Endodermal cell (in vitro differentiated cells): ENCODE measurements around the gene TBCA. TPM values are rescaled to one million over a fixed set of nuclear protein-coding genes. Genes with fewer than 3 reads are reported as not detected.
"Not testable (repeated sequence)": the region's sequence is repeated elsewhere in the genome, so short reads cannot be mapped to it uniquely, and the experiment has no call there.

Experiments used
- DNase-seq: peaks from one replicate; pipeline ENCODE4 v3.0.0-alpha.2; 2017
- H3K27ac ChIP-seq: 2 replicates; pipeline ENCODE4 v1.5.1; 2013; ENCODE audit warnings: mild to moderate bottlenecking, low read depth, low read length, moderate library complexity
- H3K27me3 ChIP-seq: 2 replicates; pipeline ENCODE4 v1.6.1; 2013; ENCODE audit warnings: mild to moderate bottlenecking, low read length, moderate library complexity; ENCODE audit not compliant: insufficient read depth, control insufficient read depth, poor library complexity, severe bottlenecking
- H3K36me3 ChIP-seq: 2 replicates; pipeline ENCODE4 v1.7.0; 2013; ENCODE audit warnings: mild to moderate bottlenecking, low read length, moderate library complexity; ENCODE audit not compliant: control insufficient read depth, insufficient read depth
- H3K4me1 ChIP-seq: one replicate; pipeline ENCODE4 v1.7.0; 2013; ENCODE audit warnings: low read length; ENCODE audit not compliant: control insufficient read depth, insufficient read depth
- H3K4me3 ChIP-seq: 2 replicates; pipeline ENCODE4 v1.5.1; 2013; ENCODE audit warnings: mild to moderate bottlenecking, low read length, moderate library complexity
- H3K9ac ChIP-seq: 2 replicates; pipeline ENCODE4 v1.6.1; 2013; ENCODE audit warnings: mild to moderate bottlenecking, low read length, moderate library complexity; ENCODE audit not compliant: poor library complexity, severe bottlenecking; ENCODE audit errors: extremely low read depth
- H3K9me3 ChIP-seq: 2 replicates; pipeline ENCODE4 v1.6.1; 2013; ENCODE audit warnings: mild to moderate bottlenecking, low read length, moderate library complexity; ENCODE audit not compliant: control insufficient read depth
- H3K27ac Mint-ChIP-seq: 2 replicates; pipeline ENCODE4 v1.8.0; 2020; ENCODE audit warnings: mixed read lengths
- H3K27me3 Mint-ChIP-seq: 2 replicates; pipeline ENCODE4 v1.8.0; 2021; ENCODE audit warnings: mild to moderate bottlenecking, mixed read lengths; ENCODE audit not compliant: insufficient read depth
- H3K36me3 Mint-ChIP-seq: 2 replicates; pipeline ENCODE4 v1.8.0; 2020; ENCODE audit warnings: low read depth, mixed read lengths
- H3K4me1 Mint-ChIP-seq: 2 replicates; pipeline ENCODE4 v1.8.0; 2020; ENCODE audit warnings: mixed read lengths
- H3K4me3 Mint-ChIP-seq: 2 replicates; pipeline ENCODE4 v1.8.0; 2020; ENCODE audit warnings: mild to moderate bottlenecking, moderate library complexity, mixed read lengths
- H3K9me3 Mint-ChIP-seq: 2 replicates; pipeline ENCODE4 v1.8.0; 2020; ENCODE audit warnings: mild to moderate bottlenecking, mixed read lengths
- WGBS, 2 experiments: methylation state at CpG; one replicate each; pipeline versions ENCODE4 v1.1.5 to v1.1.7; 2013; ENCODE audit warnings: missing lambda C conversion rate in 2 of 2, mixed read lengths in 1 of 2; ENCODE audit not compliant: insufficient coverage in 1 of 2, insufficient read length in 1 of 2; 5-methylcytosine and 5-hydroxymethylcytosine counted together
- total RNA-seq, 2 donors: library from RNA; stranded (reverse); fragmentation: NEBNext Ultra II Directional in 1 of 2; extraction: Animal tissue kit (Norgen Biotek cat#: 25700) in 1 of 2; gene quantifications; 2 replicates in 1 of 2; 3 replicates in 1 of 2; pipeline ENCODE4 v1.2.1, GENCODE V29; 2021
- TF ChIP-seq, protein P1 (sequence below): fragments of 200-600 bp; sonication (generic); conservative IDR thresholded peaks from 2 replicates; pipeline ENCODE4 v1.5.0; 2021; ENCODE audit warnings: antibody characterized with exemption, mild to moderate bottlenecking

The TBCA gene
- total RNA-seq, 2 donors from 2014 or later: 415 to 454 TPM

- Histone ChIP-seq H3K9ac (no peak overlapping the region), H3K36me3 (peaks cover 61% of the 10 kb centered on the region), H3K4me3 (peak overlapping the region; percentile 36), H3K27me3 (no peaks in the 10 kb centered on the region), H3K9me3 (peaks cover 52% of the 10 kb centered on the region), H3K4me1 (peaks cover 3% of the 10 kb centered on the region), H3K27ac (no peak overlapping the region)
- Mint-ChIP-seq H3K9me3 (peaks cover 38% of the 10 kb centered on the region), H3K4me3 (no peak overlapping the region), H3K27ac (peak overlapping the region; percentile 45), H3K36me3 (peaks cover 70% of the 10 kb centered on the region), H3K4me1 (peaks cover 29% of the 10 kb centered on the region), H3K27me3 (no peaks in the 10 kb centered on the region)
- no peak for DNase-seq
- TF ChIP-seq, protein P1, sequence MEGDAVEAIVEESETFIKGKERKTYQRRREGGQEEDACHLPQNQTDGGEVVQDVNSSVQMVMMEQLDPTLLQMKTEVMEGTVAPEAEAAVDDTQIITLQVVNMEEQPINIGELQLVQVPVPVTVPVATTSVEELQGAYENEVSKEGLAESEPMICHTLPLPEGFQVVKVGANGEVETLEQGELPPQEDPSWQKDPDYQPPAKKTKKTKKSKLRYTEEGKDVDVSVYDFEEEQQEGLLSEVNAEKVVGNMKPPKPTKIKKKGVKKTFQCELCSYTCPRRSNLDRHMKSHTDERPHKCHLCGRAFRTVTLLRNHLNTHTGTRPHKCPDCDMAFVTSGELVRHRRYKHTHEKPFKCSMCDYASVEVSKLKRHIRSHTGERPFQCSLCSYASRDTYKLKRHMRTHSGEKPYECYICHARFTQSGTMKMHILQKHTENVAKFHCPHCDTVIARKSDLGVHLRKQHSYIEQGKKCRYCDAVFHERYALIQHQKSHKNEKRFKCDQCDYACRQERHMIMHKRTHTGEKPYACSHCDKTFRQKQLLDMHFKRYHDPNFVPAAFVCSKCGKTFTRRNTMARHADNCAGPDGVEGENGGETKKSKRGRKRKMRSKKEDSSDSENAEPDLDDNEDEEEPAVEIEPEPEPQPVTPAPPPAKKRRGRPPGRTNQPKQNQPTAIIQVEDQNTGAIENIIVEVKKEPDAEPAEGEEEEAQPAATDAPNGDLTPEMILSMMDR: no peak
- WGBS, 2 experiments: 87 to 92% methylated on average over 10 of the region's 10 CpGs
These were observed 17.8 kb downstream of the TBCA start for GRCh38 chr5:77758141-77758938.

DNA sequence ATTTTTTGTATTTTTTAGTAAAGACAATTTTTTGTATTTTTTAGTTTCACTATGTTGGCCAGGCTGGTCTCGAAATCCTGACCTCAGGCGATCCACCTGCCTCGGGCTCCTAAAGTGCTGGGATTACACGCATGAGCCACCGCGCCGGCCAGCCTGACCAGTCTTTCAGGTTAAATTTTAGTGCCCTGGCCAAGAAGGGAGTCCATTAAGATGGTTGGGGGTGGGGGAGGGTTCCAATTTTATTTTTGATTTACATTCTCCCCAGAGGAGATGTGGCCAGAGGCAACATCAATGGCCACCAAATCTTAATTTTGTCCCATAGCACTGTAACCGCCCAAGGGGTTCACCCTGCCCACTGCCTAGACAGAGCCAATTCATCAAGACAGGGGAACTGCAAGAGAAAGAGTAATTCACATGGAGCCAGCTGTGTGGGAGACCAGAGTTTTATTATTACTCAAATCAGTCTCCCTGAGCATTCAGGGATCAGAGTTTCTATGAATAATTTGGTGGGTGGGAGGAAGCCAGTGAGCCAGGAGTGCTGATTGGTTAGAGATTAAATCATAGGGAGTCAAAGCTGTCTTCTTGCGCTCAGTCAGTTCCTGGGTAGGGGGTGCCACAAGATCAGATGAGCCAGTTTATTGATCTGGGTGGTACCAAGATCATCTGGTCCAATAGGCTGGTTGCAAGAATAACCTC is 24.7 kb downstream of the TBCA start:
- 82 to 86% methylated on average over 4 to 9 of the region's 9 CpGs for WGBS, 2 experiments
- Mint-ChIP-seq H3K4me3 (peak overlapping the region; percentile 39), H3K4me1 (peaks cover 51% of the 10 kb centered on the region), H3K27ac (peak overlapping the region; percentile 14), H3K36me3 (peaks cover 14% of the 10 kb centered on the region), H3K27me3 (no peaks in the 10 kb centered on the region), H3K9me3 (no peaks in the 10 kb centered on the region)
- DNase-seq: peak; percentile 53
- no peak overlapping the region for H3K4me3 ChIP-seq
- no peaks in the 10 kb centered on the region for H3K27me3 ChIP-seq
- H3K9ac ChIP-seq: no peak overlapping the region
- no peaks in the 10 kb centered on the region for H3K4me1 ChIP-seq
- H3K9me3 ChIP-seq: no peaks in the 10 kb centered on the region
- H3K36me3 ChIP-seq: peaks cover 23% of the 10 kb centered on the region
- no peak overlapping the region for H3K27ac ChIP-seq
- TF ChIP-seq, protein P1: no peak

- Mint-ChIP-seq H3K4me1 (peaks cover 50% of the 10 kb centered on the region), H3K4me3 (peak overlapping the region; percentile 39), H3K27ac (peak overlapping the region; percentile 26)
- WGBS, 2 experiments: 83 to 88% methylated on average over 3 to 5 of the region's 6 CpGs
- DNase-seq, H3K27me3 ChIP-seq, H3K9ac ChIP-seq, H3K9me3 ChIP-seq, H3K9me3 Mint-ChIP-seq, H3K27ac ChIP-seq, H3K4me1 ChIP-seq, H3K36me3 Mint-ChIP-seq, H3K27me3 Mint-ChIP-seq, H3K4me3 ChIP-seq: not testable (repeated sequence)
- H3K36me3 ChIP-seq: peaks cover 21% of the 10 kb centered on the region
These were observed 25.2 kb downstream of the TBCA start for GRCh38 chr5:77750928-77751327.
